H9 (cell line): ENCODE data around the gene NSL1. TPM values are rescaled to one million over a fixed set of nuclear protein-coding genes. Genes with fewer than 3 reads are reported as not detected.
A peak's percentile ranks its signal among the peaks of the same experiment; 100 is the strongest.

Experiments
- DNase-seq: peaks from one replicate; pipeline ENCODE4 v3.0.0-alpha.2; 2017
- H2AFZ ChIP-seq: one replicate; pipeline ENCODE4 v1.6.1; 2013; ENCODE audit warnings: mild to moderate bottlenecking, low read length, control low read depth, moderate library complexity
- H2AK5ac ChIP-seq: 2 replicates; pipeline ENCODE4 v1.6.1; 2013; ENCODE audit warnings: low read length, control low read depth, mixed read lengths; ENCODE audit not compliant: insufficient read length
- H2BK120ac ChIP-seq: one replicate; pipeline ENCODE4 v1.6.1; 2013; ENCODE audit warnings: low read depth, mild to moderate bottlenecking, low read length, control low read depth, inconsistent platforms; ENCODE audit not compliant: poor library complexity, severe bottlenecking
- H2BK12ac ChIP-seq: 2 replicates; pipeline ENCODE4 v1.6.1; 2013; ENCODE audit warnings: low read length, control low read depth, mixed read lengths, low read depth; ENCODE audit not compliant: insufficient read length
- H2BK15ac ChIP-seq: 2 replicates; pipeline ENCODE4 v1.6.1; 2013; ENCODE audit warnings: low read depth, low read length, control low read depth
- H2BK20ac ChIP-seq: one replicate; pipeline ENCODE4 v1.6.1; 2013; ENCODE audit warnings: low read depth, mild to moderate bottlenecking, low read length, control low read depth, inconsistent platforms; ENCODE audit not compliant: poor library complexity, severe bottlenecking
- H2BK5ac ChIP-seq: 2 replicates; pipeline ENCODE4 v1.6.1; 2013; ENCODE audit warnings: low read length, control low read depth, mixed read lengths; ENCODE audit not compliant: insufficient read length
- H3K14ac ChIP-seq: 2 replicates; pipeline ENCODE4 v1.6.1; 2013; ENCODE audit warnings: low read length, control low read depth; ENCODE audit not compliant: insufficient read depth
- H3K18ac ChIP-seq: 2 replicates; pipeline ENCODE4 v1.6.1; 2013; ENCODE audit warnings: low read depth, mild to moderate bottlenecking, mixed read lengths, low read length, control low read depth; ENCODE audit not compliant: insufficient read length
- H3K23ac ChIP-seq: 2 replicates; pipeline ENCODE4 v1.6.1; 2013; ENCODE audit warnings: low read length, control low read depth, mixed read lengths, low read depth; ENCODE audit not compliant: insufficient read length
- H3K23me2 ChIP-seq: 2 replicates; pipeline ENCODE4 v1.6.1; 2013; ENCODE audit warnings: low read depth, mild to moderate bottlenecking, mixed read lengths, low read length, control low read depth; ENCODE audit not compliant: insufficient read length, poor library complexity, severe bottlenecking
- H3K27ac ChIP-seq: 2 replicates; pipeline ENCODE4 v1.5.1; 2013; ENCODE audit warnings: low read length, control low read depth, mixed read lengths, low read depth; ENCODE audit not compliant: insufficient read length
- H3K27me3 ChIP-seq: 2 replicates; pipeline ENCODE4 v1.6.1; 2013; ENCODE audit warnings: low read length, control low read depth, inconsistent platforms; ENCODE audit not compliant: insufficient read depth
- H3K4ac ChIP-seq: 2 replicates; pipeline ENCODE4 v1.6.1; 2013; ENCODE audit warnings: low read depth, mild to moderate bottlenecking, control low read depth, inconsistent platforms, low read length, moderate library complexity
- H3K4me1 ChIP-seq: 2 replicates; pipeline ENCODE4 v1.6.1; 2013; ENCODE audit warnings: low read length, control low read depth, inconsistent platforms; ENCODE audit not compliant: insufficient read depth
- H3K4me2 ChIP-seq: 2 replicates; pipeline ENCODE4 v1.6.1; 2013; ENCODE audit warnings: low read length, control low read depth, mixed read lengths; ENCODE audit not compliant: insufficient read length, insufficient read depth
- H3K56ac ChIP-seq: 2 replicates; pipeline ENCODE4 v1.6.1; 2013; ENCODE audit warnings: low read depth, mild to moderate bottlenecking, mixed read lengths, low read length, control low read depth; ENCODE audit not compliant: insufficient read length
- H3K79me1 ChIP-seq: 2 replicates; pipeline ENCODE4 v1.6.1; 2013; ENCODE audit warnings: low read depth, mild to moderate bottlenecking, moderate library complexity, low read length, control low read depth, inconsistent platforms; ENCODE audit not compliant: insufficient read depth, poor library complexity, severe bottlenecking
- H3K79me2 ChIP-seq: 2 replicates; pipeline ENCODE4 v1.6.1; 2013; ENCODE audit warnings: low read length, control low read depth, inconsistent platforms; ENCODE audit not compliant: insufficient read depth
- H3K9ac ChIP-seq: 2 replicates; pipeline ENCODE4 v1.6.1; 2013; ENCODE audit warnings: low read length, control low read depth, mixed read lengths; ENCODE audit not compliant: insufficient read length; ENCODE audit errors: extremely low read depth
- H3K9me3 ChIP-seq: one replicate; pipeline ENCODE4 v1.6.1; 2013; ENCODE audit warnings: low read depth, low read length, inconsistent platforms; ENCODE audit not compliant: control insufficient read depth
- H3T11ph ChIP-seq: one replicate; pipeline ENCODE4 v1.6.1; 2013; ENCODE audit warnings: mild to moderate bottlenecking, low read length, control low read depth, inconsistent platforms
- H4K20me1 ChIP-seq: one replicate; pipeline ENCODE4 v1.6.1; 2013; ENCODE audit not compliant: control insufficient read depth, insufficient read length, insufficient read depth
- H4K5ac ChIP-seq: 2 replicates; pipeline ENCODE4 v1.6.1; 2013; ENCODE audit warnings: low read depth, mild to moderate bottlenecking, mixed read lengths, low read length, control low read depth; ENCODE audit not compliant: insufficient read length
- H4K8ac ChIP-seq: replicated peaks from 2 replicates; pipeline ENCODE4 v1.6.1; 2013; ENCODE audit warnings: low read length, control low read depth, mixed read lengths, low read depth; ENCODE audit not compliant: insufficient read length
- H4K91ac ChIP-seq: 2 replicates; pipeline ENCODE4 v1.6.1; 2013; ENCODE audit warnings: low read depth, mild to moderate bottlenecking, moderate library complexity, mixed read lengths, low read length, control low read depth; ENCODE audit not compliant: insufficient read length
- H3K27ac Mint-ChIP-seq, 3 experiments: 2 replicates in 2 of 3; 3 replicates in 1 of 3; pipeline ENCODE4 v1.8.0; 2020 to 2021; ENCODE audit warnings: mixed read lengths in 3 of 3, mild to moderate bottlenecking in 1 of 3, moderate library complexity in 1 of 3
- H3K27me3 Mint-ChIP-seq: 2 replicates; pipeline ENCODE4 v1.8.0; 2021; ENCODE audit warnings: low read depth, mild to moderate bottlenecking, moderate library complexity, mixed read lengths
- H3K36me3 Mint-ChIP-seq, 3 experiments: 2 replicates in 2 of 3; 3 replicates in 1 of 3; pipeline ENCODE4 v1.8.0; 2020 to 2021; ENCODE audit warnings: low read depth in 3 of 3, mixed read lengths in 3 of 3; ENCODE audit not compliant: insufficient read depth in 1 of 3
- H3K4me1 Mint-ChIP-seq, 2 experiments: 2 replicates each; pipeline ENCODE4 v1.8.0; 2020; ENCODE audit warnings: mixed read lengths in 2 of 2
- H3K4me3 Mint-ChIP-seq, 2 experiments: 2 replicates in 1 of 2; 3 replicates in 1 of 2; pipeline ENCODE4 v1.8.0; 2020 to 2021; ENCODE audit warnings: mild to moderate bottlenecking in 2 of 2, mixed read lengths in 2 of 2, moderate library complexity in 1 of 2
- H3K9me3 Mint-ChIP-seq, 2 experiments: 2 replicates in 1 of 2; 3 replicates in 1 of 2; pipeline ENCODE4 v1.8.0; 2020; ENCODE audit warnings: mild to moderate bottlenecking in 2 of 2, mixed read lengths in 2 of 2, moderate library complexity in 1 of 2
- CTCF ChIP-seq: fragments of 200-600 bp; sonication (generic); conservative IDR thresholded peaks from 3 replicates; pipeline ENCODE4 v1.8.0; 2021; ENCODE audit warnings: antibody characterized with exemption, mild to moderate bottlenecking
- WGBS: extraction: QIAGEN DNeasy Blood & Tissue Kit; methylation state at CpG from one replicate; pipeline ENCODE4 v1.1.7; 2013; ENCODE audit warnings: missing lambda C conversion rate, low lambda C conversion rate, mixed read lengths; ENCODE audit not compliant: insufficient read length; ENCODE audit errors: extremely low coverage; 5-methylcytosine and 5-hydroxymethylcytosine counted together
- total RNA-seq: library from RNA; stranded (reverse); gene quantifications from 2 replicates; pipeline ENCODE4 v1.2.1, GENCODE V29; 2021

Gene NSL1
- total RNA-seq, 1 experiment from 2014 or later, result 49.3 TPM

GRCh38 chr1:212698467-212699103, 93.0 kb downstream of the NSL1 start:
- Histone ChIP-seq H2BK15ac (no peak overlapping the region), H4K5ac (no peak overlapping the region), H2BK20ac (no peak overlapping the region), H3K23me2 (peaks cover 6% of the 10 kb centered on the region), H4K91ac (no peak overlapping the region), H3K18ac (no peak overlapping the region), H3K79me2 (no peaks in the 10 kb centered on the region), H4K8ac (no peak overlapping the region), H4K20me1 (no peaks in the 10 kb centered on the region), H3K23ac (no peak overlapping the region), H2AFZ (no peak overlapping the region), H3K27ac (no peak overlapping the region), H3K9me3 (no peaks in the 10 kb centered on the region), H2BK12ac (no peak overlapping the region), H2AK5ac (no peak overlapping the region), H3K4ac (no peak overlapping the region), H2BK120ac (no peak overlapping the region), H3K4me2 (peak overlapping the region; percentile 75), H3K79me1 (no peaks in the 10 kb centered on the region), H3K9ac (no peak overlapping the region), H3T11ph (no peak overlapping the region), H2BK5ac (no peak overlapping the region), H3K56ac (no peak overlapping the region), H3K14ac (no peak overlapping the region), H3K4me1 (no peaks in the 10 kb centered on the region), H3K27me3 (peaks cover 26% of the 10 kb centered on the region)
- H3K4me3 Mint-ChIP-seq, result peak overlapping the region; percentile 29 to 73
- peaks cover 12% of the 10 kb centered on the region in 2 experiments for H3K4me1 Mint-ChIP-seq
- peaks cover 92% of the 10 kb centered on the region for H3K27me3 Mint-ChIP-seq
- H3K9me3 Mint-ChIP-seq, result 0 out of 5 replicates have a peak, but pooled peaks cover 0 to 2% of the 10 kb centered on the region in 2 experiments
- H3K36me3 Mint-ChIP-seq, result peaks cover 0 to 2% (median 0%) of the 10 kb centered on the region in 3 experiments; a peak in 1 of 7 replicates
- no CpG with 5 or more reads among the region's 12 CpGs for WGBS
- DNase-seq, result no peak
- TF ChIP-seq CTCF, result no peak
- H3K27ac Mint-ChIP-seq, result no peak overlapping the region; a peak in 1 of 7 replicates
